WTC11 (cell line): ENCODE measurements around the gene DENND2C. TPM values are rescaled to one million over a fixed set of nuclear protein-coding genes. Genes with fewer than 3 reads are reported as not detected.

ENCODE experiments used
- ATAC-seq: fragments of 200-7000 bp; cut with Tn5 transposase; 2 replicates; pipeline ENCODE4 v1.10.0; 2021; ENCODE audit warnings: mild to moderate bottlenecking, moderate library complexity
- Bru-seq: library from RNA; stranded (reverse); fragments of 400-500 nt; gene quantifications from one replicate; lab custom pipeline; 2021; lab: Mats Ljungman, UMichigan
- CTCF ChIA-PET: fragments of 300-600 bp; sonication (Branson Sonifier 250); formaldehyde crosslinking; loops from one replicate; lab custom pipeline; 2021; ENCODE audit warnings: antibody characterized with exemption; lab: Charles Lee
- POLR2A ChIA-PET: fragments of 350-600 bp; sonication (Branson Sonifier 250); formaldehyde crosslinking; loops from one replicate; lab custom pipeline; 2021; ENCODE audit warnings: antibody characterized with exemption; lab: Charles Lee
- DNase-seq: peaks from one replicate; pipeline ENCODE4 v3.0.0; 2021; ENCODE audit warnings: low spot score
- H3K27ac Mint-ChIP-seq: 2 replicates; pipeline ENCODE4 v1.8.0; 2021; ENCODE audit warnings: mixed read lengths
- H3K27me3 Mint-ChIP-seq: 2 replicates; pipeline ENCODE4 v1.8.0; 2021; ENCODE audit warnings: low read depth, mild to moderate bottlenecking, moderate library complexity, mixed read lengths
- H3K36me3 Mint-ChIP-seq: 2 replicates; pipeline ENCODE4 v1.8.0; 2021; ENCODE audit warnings: mixed read lengths
- H3K4me1 Mint-ChIP-seq: 2 replicates; pipeline ENCODE4 v1.8.0; 2022; ENCODE audit warnings: mixed read lengths
- H3K4me3 Mint-ChIP-seq: 2 replicates; pipeline ENCODE4 v1.8.0; 2021; ENCODE audit warnings: mild to moderate bottlenecking, moderate library complexity, mixed read lengths
- H3K9me3 Mint-ChIP-seq: 2 replicates; pipeline ENCODE4 v1.8.0; 2021; ENCODE audit warnings: mixed read lengths
- CTCF ChIP-seq: fragments of 200-600 bp; IDR thresholded peaks from 2 replicates; pipeline ENCODE4 v1.8.0; 2022; ENCODE audit warnings: antibody characterized with exemption
- ESRRA ChIP-seq: sonication (generic); formaldehyde crosslinking; IDR thresholded peaks from 2 replicates; pipeline ENCODE4 v1.8.1; 2022; ENCODE audit warnings: mild to moderate bottlenecking, missing genetic modification reagents, borderline replicate concordance
- FOXP1 ChIP-seq: sonication (generic); formaldehyde crosslinking; IDR thresholded peaks from 2 replicates; pipeline ENCODE4 v1.8.0; 2022; ENCODE audit warnings: missing genetic modification reagents, mild to moderate bottlenecking, moderate library complexity, borderline replicate concordance
- GABPB1 ChIP-seq: sonication (generic); formaldehyde crosslinking; IDR thresholded peaks from 2 replicates; pipeline ENCODE4 v1.8.1; 2023; ENCODE audit warnings: mild to moderate bottlenecking, missing genetic modification reagents
- IRF1 ChIP-seq: sonication (generic); formaldehyde crosslinking; IDR thresholded peaks from 2 replicates; pipeline ENCODE4 v1.8.0; 2023; ENCODE audit warnings: missing genetic modification reagents
- JUN ChIP-seq: sonication (generic); formaldehyde crosslinking; IDR thresholded peaks from 2 replicates; pipeline ENCODE4 v1.8.0; 2023; ENCODE audit warnings: mild to moderate bottlenecking, missing genetic modification reagents
- KAT7 ChIP-seq: sonication (generic); formaldehyde crosslinking; IDR thresholded peaks from 2 replicates; pipeline ENCODE4 v1.8.1; 2023; ENCODE audit warnings: missing genetic modification reagents, mild to moderate bottlenecking, borderline replicate concordance
- MYBL2 ChIP-seq: sonication (generic); formaldehyde crosslinking; IDR thresholded peaks from 2 replicates; pipeline ENCODE4 v1.8.1; 2023; ENCODE audit warnings: mild to moderate bottlenecking, moderate library complexity, missing genetic modification reagents
- OVOL2 ChIP-seq: fragments of 250-450 bp; sonication (Bioruptor Pico); IDR thresholded peaks from 2 replicates; pipeline ENCODE4 v1.9.0; 2021; ENCODE audit warnings: mild to moderate bottlenecking, borderline replicate concordance
- RELA ChIP-seq: sonication (generic); formaldehyde crosslinking; IDR thresholded peaks from 2 replicates; pipeline ENCODE4 v1.8.1; 2022; ENCODE audit warnings: missing genetic modification reagents, mild to moderate bottlenecking, borderline replicate concordance
- SMAD4 ChIP-seq: sonication (generic); formaldehyde crosslinking; IDR thresholded peaks from 2 replicates; pipeline ENCODE4 v1.8.0; 2022; ENCODE audit warnings: mild to moderate bottlenecking, missing genetic modification reagents
- SP1 ChIP-seq: sonication (generic); formaldehyde crosslinking; conservative IDR thresholded peaks from 2 replicates; pipeline ENCODE4 v1.8.1; 2022; ENCODE audit warnings: missing genetic modification reagents
- ZNF121 ChIP-seq: sonication (generic); formaldehyde crosslinking; IDR thresholded peaks from 2 replicates; pipeline ENCODE4 v1.8.0; 2023; ENCODE audit warnings: missing genetic modification reagents
- ZNF396 ChIP-seq: fragments of 250-450 bp; sonication (Bioruptor Pico); IDR thresholded peaks from 2 replicates; pipeline ENCODE4 v1.8.0; 2021; ENCODE audit warnings: mild to moderate bottlenecking, moderate library complexity, borderline replicate concordance
- ZNF416 ChIP-seq: fragments of 250-450 bp; sonication (Bioruptor Pico); IDR thresholded peaks from 2 replicates; pipeline ENCODE4 v1.9.0; 2021; ENCODE audit warnings: mild to moderate bottlenecking, inconsistent platforms
- ZNF532 ChIP-seq: fragments of 250-450 bp; sonication (Bioruptor Pico); IDR thresholded peaks from 2 replicates; pipeline ENCODE4 v1.9.0; 2021; ENCODE audit warnings: mild to moderate bottlenecking, borderline replicate concordance
- long read RNA-seq, 3 experiments: library from RNA in 1 of 3; library from capped mRNA in 1 of 3; library from polyadenylated mRNA in 1 of 3; unstranded in 2 of 3; stranded (forward) in 1 of 3; transcript quantifications; one replicate each; pipeline ENCODE4 v2.0.0, GENCODE V29; 2021
- total RNA-seq: library from RNA; stranded (reverse); gene quantifications from 3 replicates; pipeline ENCODE4 v1.2.3, GENCODE V29; 2021
- TF ChIP-seq, protein P1 (sequence below): sonication (generic); formaldehyde crosslinking; IDR thresholded peaks from 2 replicates; pipeline ENCODE4 v1.8.1; 2023; ENCODE audit warnings: mild to moderate bottlenecking, missing genetic modification reagents, moderate library complexity
- TF ChIP-seq, protein P2 (sequence below): fragments of 250-450 bp; sonication (Bioruptor Pico); conservative IDR thresholded peaks from 2 replicates; pipeline ENCODE4 v1.9.0; 2021; ENCODE audit warnings: mild to moderate bottlenecking

DENND2C gene, protein sequence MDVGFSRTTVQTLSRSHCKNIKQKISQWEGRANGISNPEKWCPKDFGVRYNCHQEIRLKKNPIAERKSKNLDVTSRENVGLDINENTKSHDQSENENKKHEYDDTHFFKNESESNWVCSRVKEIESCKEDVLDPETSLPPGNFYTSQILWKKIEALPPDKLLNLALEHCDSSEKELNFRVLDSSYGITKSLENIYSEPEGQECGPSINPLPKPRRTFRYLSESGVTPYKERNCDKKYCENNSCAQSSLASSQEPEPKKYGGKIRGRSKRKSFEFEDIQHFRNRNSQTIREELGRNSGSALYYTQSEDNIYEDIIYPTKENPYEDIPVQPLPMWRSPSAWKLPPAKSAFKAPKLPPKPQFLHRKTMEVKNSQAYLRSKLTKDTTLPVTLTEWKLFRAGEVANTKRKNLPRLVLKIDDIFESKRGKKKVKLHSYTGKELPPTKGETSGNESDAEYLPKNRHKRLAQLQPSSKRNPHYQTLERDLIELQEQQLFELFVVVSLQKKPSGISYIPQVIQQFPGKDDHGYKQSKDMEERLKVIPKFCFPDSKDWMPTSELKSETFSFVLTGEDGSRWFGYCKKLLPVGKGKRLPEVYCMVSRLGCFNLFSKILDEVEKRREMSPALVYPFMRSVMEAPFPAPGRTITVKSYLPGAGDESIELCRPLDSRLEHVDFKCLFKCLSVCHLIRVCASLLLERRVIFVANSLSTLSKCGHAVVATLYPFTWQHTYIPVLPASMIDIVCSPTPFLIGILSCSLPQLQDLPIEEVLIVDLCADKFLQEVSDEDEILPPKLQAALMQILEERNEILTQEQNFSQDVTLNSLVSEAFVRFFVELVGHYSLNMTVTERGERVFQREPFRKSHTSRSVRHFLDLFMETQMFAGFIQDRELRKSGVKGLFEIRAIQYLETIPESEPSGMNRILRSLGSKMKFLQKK
- total RNA-seq: 2.6 to 2.9 TPM (median 2.8 TPM) in 3 replicates
- percentile 41 among the genes with signal in this experiment for Bru-seq, nascent RNA
- long read RNA-seq, experiment 1, partial matches to known transcripts: 3 of 8 reads
- long read RNA-seq, experiment 1, other reads (novel, unspliced or antisense): 5 of 8 reads
- long read RNA-seq, experiment 2, partial matches to known transcripts: 0 of 1 reads
- long read RNA-seq, experiment 2, other reads (novel, unspliced or antisense): 1 of 1 reads
- long read RNA-seq, experiment 3: 0 reads

DNA sequence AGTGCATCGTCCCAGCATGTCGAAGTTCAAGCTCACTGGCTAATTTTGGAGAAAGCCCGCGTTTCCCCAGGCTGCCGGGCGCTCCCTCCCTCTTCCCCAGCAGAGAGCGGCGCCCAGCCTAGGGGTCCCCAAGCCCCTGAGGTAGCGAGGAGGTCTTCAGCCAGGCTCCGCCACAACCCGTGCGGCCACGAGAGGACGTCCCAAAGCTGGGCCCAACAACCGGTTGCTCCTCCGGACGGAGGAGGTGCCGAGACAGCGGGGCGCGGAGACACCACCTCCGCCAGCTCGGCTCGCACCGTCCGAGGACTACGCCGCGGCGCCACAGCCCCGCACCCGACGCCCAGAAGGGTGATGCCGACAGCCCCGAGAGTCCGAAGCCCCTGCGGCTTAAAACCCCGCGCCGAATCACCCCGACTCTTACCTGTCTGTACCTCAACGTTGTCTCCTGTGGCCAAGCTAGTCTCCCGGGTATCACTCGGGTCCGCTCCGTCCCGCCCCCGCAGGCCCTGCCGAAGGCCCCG, at the start of gene DENND2C:
Gene DENND2C (minus strand): TSS at position 488 of the 521 bp plus-strand sequence. CDS start 44,065 bp downstream, outside the sequence.
- Mint-ChIP-seq H3K9me3 (no peaks in the 10 kb centered on the region), H3K27me3 (peaks cover 51% of the 10 kb centered on the region), H3K4me1 (peaks cover 7% of the 10 kb centered on the region; the same call in 1 of the 2 replicates), H3K36me3 (no peaks in the 10 kb centered on the region), H3K4me3 (peak within 1 kb of the TSS; percentile 83)
- ATAC-seq (peak; percentile 77), DNase-seq (peak; percentile 78)
- ChIA-PET POLR2A (interaction anchor here (0.6 to 1.6 kb wide), 3 partner anchors 11 to 827 kb away, joined by 3 to 7 read pairs (median 4); partner anchors contain the start of gene NRAS), CTCF (interaction anchor here (0.5 to 1.6 kb wide), 10 partner anchors 8 to 1863 kb away, joined by 3 to 4 read pairs (median 3); partner anchors contain the start of genes AMPD1 and BCAS2)
- TF ChIP-seq ZNF121 (CRISPR knock-in tag): 0 out of 2 replicates have a peak, but pooled peaks have one; percentile 7
- no peak for TF ChIP-seq ESRRA
- TF ChIP-seq SP1 (CRISPR knock-in tag): 0 out of 2 replicates have a peak, but pooled peaks have one; percentile 75
- TF ChIP-seq ZNF416 (CRISPR knock-in tag): no peak
- TF ChIP-seq FOXP1 (CRISPR knock-in tag): peak; percentile 54; the same call in 1 of the 2 replicates
- TF ChIP-seq, all 79 proteins: peak for 3
- peak within 1 kb of the TSS; percentile 69; the same call in 1 of the 2 replicates for H3K27ac Mint-ChIP-seq

GRCh38 chr1:114719424-114719787, 49.6 kb upstream of the DENND2C start:
- POLR2A ChIA-PET: no interaction called here
- H3K27ac Mint-ChIP-seq: no peak overlapping the region
- H3K4me1 Mint-ChIP-seq: peaks cover 9% of the 10 kb centered on the region
- ATAC-seq (no peak), DNase-seq (no peak)
- no peaks in the 10 kb centered on the region for H3K9me3 Mint-ChIP-seq
- no peaks in the 10 kb centered on the region for H3K27me3 Mint-ChIP-seq
- H3K4me3 Mint-ChIP-seq: no peak overlapping the region
- peaks cover 56% of the 10 kb centered on the region for H3K36me3 Mint-ChIP-seq
- CTCF ChIA-PET: no interaction called here
- TF ChIP-seq ZNF532 (CRISPR knock-in tag) (no peak), RELA (CRISPR knock-in tag) (no peak), IRF1 (CRISPR knock-in tag) (no peak), JUN (CRISPR knock-in tag) (no peak), GABPB1 (CRISPR knock-in tag) (no peak), ZNF396 (CRISPR knock-in tag) (no peak), SMAD4 (CRISPR knock-in tag) (no peak), CTCF (no peak), OVOL2 (CRISPR knock-in tag) (no peak), KAT7 (CRISPR knock-in tag) (no peak), MYBL2 (CRISPR knock-in tag) (no peak)
- TF ChIP-seq, protein P1, sequence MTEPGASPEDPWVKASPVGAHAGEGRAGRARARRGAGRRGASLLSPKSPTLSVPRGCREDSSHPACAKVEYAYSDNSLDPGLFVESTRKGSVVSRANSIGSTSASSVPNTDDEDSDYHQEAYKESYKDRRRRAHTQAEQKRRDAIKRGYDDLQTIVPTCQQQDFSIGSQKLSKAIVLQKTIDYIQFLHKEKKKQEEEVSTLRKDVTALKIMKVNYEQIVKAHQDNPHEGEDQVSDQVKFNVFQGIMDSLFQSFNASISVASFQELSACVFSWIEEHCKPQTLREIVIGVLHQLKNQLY: no peak
- TF ChIP-seq, protein P2, sequence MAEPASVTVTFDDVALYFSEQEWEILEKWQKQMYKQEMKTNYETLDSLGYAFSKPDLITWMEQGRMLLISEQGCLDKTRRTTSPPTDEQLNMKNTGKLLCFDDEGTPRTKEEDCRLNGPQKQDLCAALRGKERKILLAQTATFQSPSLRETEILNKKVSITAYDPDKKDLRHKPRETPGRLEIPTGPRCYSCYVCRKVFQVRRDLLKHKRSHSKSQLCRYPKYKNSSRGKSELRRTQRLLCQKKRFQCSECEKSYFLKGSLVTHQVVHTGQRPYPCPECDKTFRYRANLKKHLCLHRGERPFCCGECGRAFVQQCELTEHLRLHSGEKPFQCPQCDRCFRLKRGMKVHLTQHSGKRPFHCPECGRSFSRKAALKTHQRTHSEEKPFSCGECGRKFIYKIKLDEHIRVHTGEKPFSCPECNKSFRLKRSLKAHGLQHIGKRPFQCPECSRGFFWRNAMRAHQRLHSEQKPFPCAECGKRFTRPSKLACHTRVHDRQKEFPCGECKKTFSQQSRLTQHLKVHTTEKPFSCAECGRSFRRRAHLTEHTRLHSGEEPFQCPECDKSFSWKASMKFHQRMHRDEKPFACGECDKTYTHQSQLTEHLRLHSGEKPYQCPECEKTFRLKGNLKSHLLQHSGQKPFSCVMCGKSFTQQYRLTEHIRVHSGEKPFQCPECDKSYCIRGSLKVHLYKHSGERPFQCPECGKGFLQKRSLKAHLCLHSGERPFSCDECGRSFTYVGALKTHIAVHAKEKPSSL (CRISPR knock-in tag): no peak
